ENCODE results near the gene BMPER. TPM values are rescaled to one million over a fixed set of nuclear protein-coding genes. Genes with fewer than 3 reads are reported as not detected.

BMPER gene
- total and polyA plus RNA-seq, 3 experiments from 2014 or later, result not detected

DNA sequence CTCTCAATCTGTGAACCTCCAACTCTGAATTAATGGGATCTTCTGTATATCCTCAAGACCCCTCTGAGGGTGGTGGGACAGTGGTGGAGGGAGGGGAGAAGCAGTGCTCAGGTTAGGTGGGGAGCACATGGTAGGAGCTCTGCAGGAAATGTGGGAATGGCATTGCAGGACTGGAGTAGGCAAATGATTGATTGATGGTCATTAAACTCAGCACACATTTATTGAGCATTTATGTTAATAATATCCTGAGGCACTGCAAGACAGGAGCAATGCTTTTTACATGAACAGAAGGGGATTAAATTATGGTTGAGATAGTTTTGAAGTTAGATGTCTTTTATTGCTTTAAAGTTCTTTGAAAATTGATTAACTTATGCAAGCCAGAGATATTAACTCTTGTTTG lies 14.1 kb downstream of the BMPER start:
- H3K27me3 ChIP-seq (ENCODE audit: insufficient read depth, low read length, poor library complexity, severe bottlenecking), result no peaks in the 10 kb centered on the region
- Mint-ChIP-seq H3K36me3 (no peaks in the 10 kb centered on the region), H3K4me1 (no peaks in the 10 kb centered on the region), H3K27me3 (peaks cover 5 to 21% of the 10 kb centered on the region in 2 donors), H3K27ac (no peak overlapping the region), H3K4me3 (no peak overlapping the region), H3K9me3 (no peaks in the 10 kb centered on the region)
- no peaks in the 10 kb centered on the region for H3K4me1 ChIP-seq (ENCODE audit: insufficient read depth, low read length)
- CTCF ChIA-PET, result no interaction called here
- no peak overlapping the region for H3K27ac ChIP-seq (ENCODE audit: low read depth, low read length)
- no peak overlapping the region for H3K4me3 ChIP-seq (ENCODE audit: low read length)
- POLR2A ChIA-PET, result no interaction called here
- DNase-seq, result no peak
- no peaks in the 10 kb centered on the region for H3K9me3 ChIP-seq (ENCODE audit: low read length)
- no peaks in the 10 kb centered on the region for H3K36me3 ChIP-seq (ENCODE audit: insufficient read depth, low read length)

- Histone ChIP-seq H3K4me1 (ENCODE audit: insufficient read depth, low read length) (no peaks in the 10 kb centered on the region), H3K36me3 (ENCODE audit: insufficient read depth, low read length) (no peaks in the 10 kb centered on the region), H3K27me3 (ENCODE audit: insufficient read depth, low read length, poor library complexity, severe bottlenecking) (no peaks in the 10 kb centered on the region), H3K9me3 (ENCODE audit: low read length) (no peaks in the 10 kb centered on the region), H3K4me3 (ENCODE audit: low read length) (no peak overlapping the region), H3K27ac (ENCODE audit: low read depth, low read length) (no peak overlapping the region)
- no peaks in the 10 kb centered on the region for H3K9me3 Mint-ChIP-seq
- POLR2A ChIA-PET, result no interaction called here
- no peak overlapping the region for H3K27ac Mint-ChIP-seq
- no peaks in the 10 kb centered on the region for H3K36me3 Mint-ChIP-seq
- peaks cover 4 to 24% of the 10 kb centered on the region in 2 donors for H3K27me3 Mint-ChIP-seq
- H3K4me1 Mint-ChIP-seq, result no peaks in the 10 kb centered on the region
- no peak overlapping the region for H3K4me3 Mint-ChIP-seq
- CTCF ChIA-PET, result interaction anchor here (0.9 kb wide), 1 partner anchor 11 kb away, joined by 4 read pairs; no protein-coding TSS in a partner anchor
- no peak for DNase-seq
These were observed 16.0 kb downstream of the BMPER start for GRCh38 chr7:33921216-33921938.

GRCh38 chr7:33922820-33923219 lies 17.5 kb downstream of the BMPER start:
- Histone ChIP-seq H3K27me3 (ENCODE audit: insufficient read depth, low read length, poor library complexity, severe bottlenecking) (no peaks in the 10 kb centered on the region), H3K4me1 (ENCODE audit: insufficient read depth, low read length) (no peaks in the 10 kb centered on the region), H3K36me3 (ENCODE audit: insufficient read depth, low read length) (no peaks in the 10 kb centered on the region), H3K9me3 (ENCODE audit: low read length) (no peaks in the 10 kb centered on the region), H3K4me3 (ENCODE audit: low read length) (no peak overlapping the region), H3K27ac (ENCODE audit: low read depth, low read length) (no peak overlapping the region)
- DNase-seq, result no peak
- POLR2A ChIA-PET, result no interaction called here
- Mint-ChIP-seq H3K27me3 (peaks cover 4 to 21% of the 10 kb centered on the region in 2 donors), H3K36me3 (no peaks in the 10 kb centered on the region), H3K9me3 (no peaks in the 10 kb centered on the region), H3K27ac (no peak overlapping the region), H3K4me3 (no peak overlapping the region), H3K4me1 (no peaks in the 10 kb centered on the region)
- CTCF ChIA-PET, result no interaction called here

- H3K9me3 Mint-ChIP-seq, result no peaks in the 10 kb centered on the region
- peaks cover 5 to 25% of the 10 kb centered on the region in 2 donors for H3K27me3 Mint-ChIP-seq
These were observed 18.3 kb downstream of the BMPER start for GRCh38 chr7:33923440-33924229.

GRCh38 chr7:33926535-33926934 lies 21.2 kb downstream of the BMPER start:
- H3K4me1 Mint-ChIP-seq, result no peaks in the 10 kb centered on the region

More at GRCh38 chr7:33923440-33924229, 18.3 kb downstream of the BMPER start:
- Mint-ChIP-seq H3K4me3 (no peak overlapping the region), H3K36me3 (no peaks in the 10 kb centered on the region), H3K4me1 (no peaks in the 10 kb centered on the region), H3K27ac (no peak overlapping the region)
- no peak for DNase-seq
- no peak overlapping the region for H3K4me3 ChIP-seq (ENCODE audit: low read length)
- no peaks in the 10 kb centered on the region for H3K27me3 ChIP-seq (ENCODE audit: insufficient read depth, low read length, poor library complexity, severe bottlenecking)
- CTCF ChIA-PET, result no interaction called here
- no peaks in the 10 kb centered on the region for H3K9me3 ChIP-seq (ENCODE audit: low read length)
- no peaks in the 10 kb centered on the region for H3K36me3 ChIP-seq (ENCODE audit: insufficient read depth, low read length)
- H3K27ac ChIP-seq (ENCODE audit: low read depth, low read length), result no peak overlapping the region
- no peaks in the 10 kb centered on the region for H3K4me1 ChIP-seq (ENCODE audit: insufficient read depth, low read length)
- POLR2A ChIA-PET, result no interaction called here

DNA sequence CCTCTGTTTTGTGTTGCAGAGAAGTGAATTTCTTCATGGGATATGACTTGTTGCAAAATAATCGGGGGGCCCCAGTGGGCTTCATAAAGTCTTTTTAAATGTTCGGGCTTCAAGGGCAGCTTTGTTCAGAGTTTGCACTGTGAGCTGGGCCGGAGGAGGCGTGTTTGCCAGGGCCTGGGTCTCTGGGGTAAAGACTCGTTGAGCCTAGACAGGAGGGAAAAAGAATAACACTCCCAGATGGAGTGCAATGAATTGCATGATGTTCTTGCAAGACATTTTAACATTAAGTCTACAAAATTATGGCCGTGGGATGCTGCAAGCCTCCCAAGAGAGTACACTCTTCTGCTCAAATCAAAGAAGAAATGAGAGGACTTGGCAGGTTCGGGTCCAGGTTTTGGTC lies 23.6 kb downstream of the BMPER start:
- H3K36me3 Mint-ChIP-seq, result no peaks in the 10 kb centered on the region
- H3K9me3 Mint-ChIP-seq, result no peaks in the 10 kb centered on the region
- ChIA-PET CTCF (no interaction called here), POLR2A (no interaction called here)
- Histone ChIP-seq H3K27me3 (ENCODE audit: insufficient read depth, low read length, poor library complexity, severe bottlenecking) (no peaks in the 10 kb centered on the region), H3K36me3 (ENCODE audit: insufficient read depth, low read length) (no peaks in the 10 kb centered on the region), H3K27ac (ENCODE audit: low read depth, low read length) (no peak overlapping the region), H3K4me3 (ENCODE audit: low read length) (no peak overlapping the region), H3K9me3 (ENCODE audit: low read length) (no peaks in the 10 kb centered on the region), H3K4me1 (ENCODE audit: insufficient read depth, low read length) (no peaks in the 10 kb centered on the region)
- peaks cover 0 to 5% (median 4%) of the 10 kb centered on the region in 3 donors for H3K4me1 Mint-ChIP-seq
- H3K4me3 Mint-ChIP-seq, result no peak overlapping the region
- DNase-seq, result no peak
- H3K27me3 Mint-ChIP-seq, result peaks cover 2 to 32% of the 10 kb centered on the region in 2 donors
- peak overlapping the region in 1 of 8 donors; percentile 67 for H3K27ac Mint-ChIP-seq

More at GRCh38 chr7:33926535-33926934, 21.2 kb downstream of the BMPER start:
- Histone ChIP-seq H3K4me1 (ENCODE audit: insufficient read depth, low read length) (no peaks in the 10 kb centered on the region), H3K36me3 (ENCODE audit: insufficient read depth, low read length) (no peaks in the 10 kb centered on the region), H3K27ac (ENCODE audit: low read depth, low read length) (no peak overlapping the region), H3K4me3 (ENCODE audit: low read length) (no peak overlapping the region), H3K27me3 (ENCODE audit: insufficient read depth, low read length, poor library complexity, severe bottlenecking) (no peaks in the 10 kb centered on the region), H3K9me3 (ENCODE audit: low read length) (no peaks in the 10 kb centered on the region)
- DNase-seq, result no peak
- ChIA-PET POLR2A (no interaction called here), CTCF (no interaction called here)
- Mint-ChIP-seq H3K36me3 (no peaks in the 10 kb centered on the region), H3K4me3 (no peak overlapping the region), H3K9me3 (no peaks in the 10 kb centered on the region), H3K27me3 (peaks cover 5 to 33% of the 10 kb centered on the region in 2 donors), H3K27ac (no peak overlapping the region)

DNA sequence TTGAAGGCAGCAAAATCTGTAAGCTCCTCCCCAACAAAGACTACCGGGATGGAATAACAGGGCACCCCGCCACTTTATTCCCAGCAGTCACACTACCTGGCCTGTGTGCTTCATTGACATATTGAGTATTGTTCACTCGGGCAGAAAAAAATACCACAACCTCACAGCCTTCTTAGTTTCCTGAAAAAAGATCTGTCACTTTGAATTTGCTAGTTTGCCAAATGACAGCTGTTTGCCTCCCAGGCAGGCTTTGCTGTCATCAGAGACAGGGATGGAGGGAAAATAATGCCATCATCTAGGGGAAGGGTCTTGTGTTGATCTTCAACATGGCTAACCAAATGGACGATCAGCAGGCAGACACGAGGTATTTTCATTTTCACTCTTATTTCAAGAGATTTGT lies 26.9 kb downstream of the BMPER start:
- no peaks in the 10 kb centered on the region for H3K9me3 ChIP-seq (ENCODE audit: low read length)
- H3K36me3 ChIP-seq (ENCODE audit: insufficient read depth, low read length), result no peaks in the 10 kb centered on the region
- Mint-ChIP-seq H3K4me3 (no peak overlapping the region), H3K4me1 (peaks cover 0 to 5% (median 4%) of the 10 kb centered on the region in 3 donors), H3K27ac (peak overlapping the region in 1 of 8 donors; percentile 21), H3K27me3 (peaks cover 11 to 26% of the 10 kb centered on the region in 2 donors), H3K9me3 (no peaks in the 10 kb centered on the region), H3K36me3 (no peaks in the 10 kb centered on the region)
- CTCF ChIA-PET, result interaction anchor here (1.0 to 2.1 kb wide), 8 partner anchors 11 to 748 kb away, joined by 3 to 16 read pairs (median 4); no protein-coding TSS in a partner anchor
- DNase-seq, result no peak
- POLR2A ChIA-PET, result no interaction called here
- no peaks in the 10 kb centered on the region for H3K27me3 ChIP-seq (ENCODE audit: insufficient read depth, low read length, poor library complexity, severe bottlenecking)
- no peaks in the 10 kb centered on the region for H3K4me1 ChIP-seq (ENCODE audit: insufficient read depth, low read length)
- H3K27ac ChIP-seq (ENCODE audit: low read depth, low read length), result no peak overlapping the region
- no peak overlapping the region for H3K4me3 ChIP-seq (ENCODE audit: low read length)

- ChIA-PET POLR2A (no interaction called here), CTCF (interaction anchor here (0.6 to 2.1 kb wide), 14 partner anchors 9 to 824 kb away, joined by 3 to 16 read pairs (median 3); no protein-coding TSS in a partner anchor)
- Mint-ChIP-seq H3K27ac (no peak overlapping the region), H3K27me3 (peaks cover 9 to 26% of the 10 kb centered on the region in 2 donors), H3K4me3 (no peak overlapping the region), H3K4me1 (peaks cover 0 to 5% (median 4%) of the 10 kb centered on the region in 3 donors), H3K36me3 (no peaks in the 10 kb centered on the region), H3K9me3 (no peaks in the 10 kb centered on the region)
- no peaks in the 10 kb centered on the region for H3K27me3 ChIP-seq (ENCODE audit: insufficient read depth, low read length, poor library complexity, severe bottlenecking)
- no peak overlapping the region for H3K27ac ChIP-seq (ENCODE audit: low read depth, low read length)
- DNase-seq, result peak; percentile 29 to 65 (median 35)
- no peaks in the 10 kb centered on the region for H3K4me1 ChIP-seq (ENCODE audit: insufficient read depth, low read length)
- no peaks in the 10 kb centered on the region for H3K36me3 ChIP-seq (ENCODE audit: insufficient read depth, low read length)
- no peak overlapping the region for H3K4me3 ChIP-seq (ENCODE audit: low read length)
- no peaks in the 10 kb centered on the region for H3K9me3 ChIP-seq (ENCODE audit: low read length)
These were observed 27.6 kb downstream of the BMPER start for GRCh38 chr7:33932832-33933468.
